Neural crest cell (in vitro differentiated cells): ENCODE results near the gene CDK3. TPM values are rescaled to one million over a fixed set of nuclear protein-coding genes. Genes with fewer than 3 reads are reported as not detected.
"Not testable (repeated sequence)": the region's sequence is repeated elsewhere in the genome, so short reads cannot be mapped to it uniquely, and the experiment has no call there.

Experiments used
- DNase-seq: peaks from one replicate; pipeline ENCODE4 v3.0.0; 2021; ENCODE audit warnings: low read depth, mixed read lengths, low spot score
- H3K27ac Mint-ChIP-seq: one replicate; pipeline ENCODE4 v1.8.0; 2021; ENCODE audit warnings: mild to moderate bottlenecking, mixed read lengths; ENCODE audit not compliant: unreplicated experiment
- H3K27me3 Mint-ChIP-seq: 2 replicates; pipeline ENCODE4 v1.8.0; 2021; ENCODE audit warnings: low read depth, mild to moderate bottlenecking, mixed read lengths
- H3K36me3 Mint-ChIP-seq: 2 replicates; pipeline ENCODE4 v1.8.0; 2021; ENCODE audit warnings: low read depth, mild to moderate bottlenecking, mixed read lengths
- H3K4me1 Mint-ChIP-seq: 2 replicates; pipeline ENCODE4 v1.8.0; 2021; ENCODE audit warnings: mixed read lengths
- H3K4me3 Mint-ChIP-seq: one replicate; pipeline ENCODE4 v1.8.0; 2021; ENCODE audit warnings: mild to moderate bottlenecking, mixed read lengths
- H3K9me3 Mint-ChIP-seq: 2 replicates; pipeline ENCODE4 v1.8.0; 2021; ENCODE audit warnings: mixed read lengths
- total RNA-seq: library from RNA; stranded (reverse); gene quantifications from 2 replicates; pipeline ENCODE4 v1.2.1, GENCODE V29; 2021
- TF ChIP-seq, protein P1 (sequence below): fragments of 200-600 bp; sonication (generic); conservative IDR thresholded peaks from 2 replicates; pipeline ENCODE4 v1.5.0; 2021; ENCODE audit warnings: antibody characterized with exemption, mild to moderate bottlenecking

The CDK3 gene
- total RNA-seq, 1 donor from 2014 or later: 7.9 TPM

DNA sequence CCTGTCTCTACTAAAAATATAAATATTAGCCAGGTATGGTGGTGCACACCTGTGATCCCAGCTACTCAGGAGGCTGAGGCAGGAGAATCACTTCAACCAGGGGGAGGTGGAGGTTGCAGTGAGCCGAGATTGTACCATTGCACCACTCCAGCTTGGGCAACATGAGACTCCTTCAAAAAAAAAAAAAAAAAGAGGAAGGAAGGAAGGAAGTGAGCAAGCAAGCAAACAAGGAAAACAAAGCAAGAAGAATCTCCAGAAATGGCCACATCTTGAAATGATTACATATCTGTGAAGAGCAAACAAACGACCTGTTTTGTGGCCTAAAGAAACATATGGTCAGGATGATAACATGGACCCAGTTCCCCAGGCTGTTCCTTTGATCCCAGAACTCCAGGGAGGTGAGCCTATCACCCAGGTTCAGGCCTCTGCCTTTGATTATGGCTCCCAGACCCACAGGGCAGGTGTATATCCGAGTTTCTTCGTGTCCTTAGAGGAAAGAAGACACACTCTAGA is 30.6 kb upstream of the CDK3 start:
- Mint-ChIP-seq H3K4me3 (no peak overlapping the region), H3K9me3 (no peaks in the 10 kb centered on the region), H3K4me1 (peaks cover 7% of the 10 kb centered on the region), H3K27me3 (no peaks in the 10 kb centered on the region), H3K36me3 (peaks cover 7% of the 10 kb centered on the region), H3K27ac (no peak overlapping the region)
- TF ChIP-seq, protein P1, sequence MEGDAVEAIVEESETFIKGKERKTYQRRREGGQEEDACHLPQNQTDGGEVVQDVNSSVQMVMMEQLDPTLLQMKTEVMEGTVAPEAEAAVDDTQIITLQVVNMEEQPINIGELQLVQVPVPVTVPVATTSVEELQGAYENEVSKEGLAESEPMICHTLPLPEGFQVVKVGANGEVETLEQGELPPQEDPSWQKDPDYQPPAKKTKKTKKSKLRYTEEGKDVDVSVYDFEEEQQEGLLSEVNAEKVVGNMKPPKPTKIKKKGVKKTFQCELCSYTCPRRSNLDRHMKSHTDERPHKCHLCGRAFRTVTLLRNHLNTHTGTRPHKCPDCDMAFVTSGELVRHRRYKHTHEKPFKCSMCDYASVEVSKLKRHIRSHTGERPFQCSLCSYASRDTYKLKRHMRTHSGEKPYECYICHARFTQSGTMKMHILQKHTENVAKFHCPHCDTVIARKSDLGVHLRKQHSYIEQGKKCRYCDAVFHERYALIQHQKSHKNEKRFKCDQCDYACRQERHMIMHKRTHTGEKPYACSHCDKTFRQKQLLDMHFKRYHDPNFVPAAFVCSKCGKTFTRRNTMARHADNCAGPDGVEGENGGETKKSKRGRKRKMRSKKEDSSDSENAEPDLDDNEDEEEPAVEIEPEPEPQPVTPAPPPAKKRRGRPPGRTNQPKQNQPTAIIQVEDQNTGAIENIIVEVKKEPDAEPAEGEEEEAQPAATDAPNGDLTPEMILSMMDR: no peak
- DNase-seq: no peak

DNA sequence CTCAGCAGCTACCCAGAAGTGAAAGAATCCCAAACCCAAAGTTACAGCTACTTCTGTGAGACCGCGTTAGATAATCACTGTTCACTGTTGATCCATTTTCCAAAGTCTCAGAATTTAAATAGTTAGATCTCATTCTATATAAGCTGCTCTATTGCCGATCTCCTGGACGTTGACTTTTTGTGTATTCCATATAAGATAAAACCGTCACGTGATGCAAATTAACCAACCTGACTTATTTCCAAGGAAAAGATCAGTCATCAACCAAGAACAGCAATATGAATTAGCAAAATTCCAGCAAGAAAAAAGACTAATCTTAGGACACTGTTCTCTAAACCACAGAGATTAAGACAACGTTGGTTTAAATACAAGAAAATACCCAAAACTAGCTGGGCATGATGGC is 30.0 kb upstream of the CDK3 start:
- no peak for DNase-seq
- Mint-ChIP-seq H3K36me3 (peaks cover 7% of the 10 kb centered on the region), H3K4me1 (peaks cover 9% of the 10 kb centered on the region), H3K27ac (no peak overlapping the region), H3K9me3 (no peaks in the 10 kb centered on the region), H3K4me3 (no peak overlapping the region), H3K27me3 (no peaks in the 10 kb centered on the region)
- TF ChIP-seq, protein P1: no peak

DNA sequence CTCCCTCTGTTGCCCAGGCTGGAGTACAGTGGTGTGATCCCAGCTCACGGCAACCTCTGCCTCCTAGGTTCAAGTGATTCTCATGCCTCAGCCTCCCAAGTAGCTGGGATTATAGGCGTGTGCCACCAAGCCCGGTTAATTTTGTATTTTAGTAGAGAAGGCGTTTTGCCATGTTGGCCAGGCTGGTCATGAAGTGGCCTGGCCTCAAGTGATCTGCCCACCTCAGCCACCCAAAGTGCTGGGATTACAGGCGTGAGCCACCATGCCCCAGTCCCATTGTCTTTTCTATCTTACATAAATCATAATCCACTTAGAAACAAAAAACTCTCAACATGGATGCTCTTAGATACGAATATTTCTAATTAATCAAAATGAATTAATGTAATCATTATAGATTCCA is 25.5 kb upstream of the CDK3 start:
- H3K27me3 Mint-ChIP-seq, H3K36me3 Mint-ChIP-seq, DNase-seq, H3K27ac Mint-ChIP-seq, H3K9me3 Mint-ChIP-seq: not testable (repeated sequence)
- Mint-ChIP-seq H3K4me1 (peaks cover 41% of the 10 kb centered on the region), H3K4me3 (peak overlapping the region; percentile 59)

DNA sequence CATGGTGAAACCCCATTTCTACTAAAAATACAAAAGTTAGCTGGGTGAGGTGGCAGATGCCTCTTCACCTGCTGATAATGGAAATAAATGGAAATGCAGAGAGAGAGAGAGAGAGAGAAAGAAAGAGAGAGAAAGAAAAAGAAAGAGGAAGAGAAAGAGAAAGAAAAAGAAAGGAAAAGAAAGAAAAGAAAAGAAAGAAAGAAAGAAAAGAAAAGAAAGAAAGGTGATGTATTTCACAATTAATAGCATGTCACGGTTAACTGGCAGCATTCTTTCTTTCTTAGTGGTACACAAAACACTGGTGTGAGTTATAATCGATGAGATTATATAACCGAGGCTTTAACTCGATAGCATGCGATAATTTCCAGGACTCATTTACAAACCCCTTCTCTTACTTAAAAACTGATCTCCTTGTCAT is 24.9 kb upstream of the CDK3 start:
- no peak for DNase-seq
- H3K27me3 Mint-ChIP-seq: no peaks in the 10 kb centered on the region
- peaks cover 47% of the 10 kb centered on the region for H3K4me1 Mint-ChIP-seq
- H3K27ac Mint-ChIP-seq: no peak overlapping the region
- TF ChIP-seq, protein P1: no peak
- peak overlapping the region; percentile 59 for H3K4me3 Mint-ChIP-seq
- H3K9me3 Mint-ChIP-seq: no peaks in the 10 kb centered on the region
- peaks cover 7% of the 10 kb centered on the region for H3K36me3 Mint-ChIP-seq

DNA sequence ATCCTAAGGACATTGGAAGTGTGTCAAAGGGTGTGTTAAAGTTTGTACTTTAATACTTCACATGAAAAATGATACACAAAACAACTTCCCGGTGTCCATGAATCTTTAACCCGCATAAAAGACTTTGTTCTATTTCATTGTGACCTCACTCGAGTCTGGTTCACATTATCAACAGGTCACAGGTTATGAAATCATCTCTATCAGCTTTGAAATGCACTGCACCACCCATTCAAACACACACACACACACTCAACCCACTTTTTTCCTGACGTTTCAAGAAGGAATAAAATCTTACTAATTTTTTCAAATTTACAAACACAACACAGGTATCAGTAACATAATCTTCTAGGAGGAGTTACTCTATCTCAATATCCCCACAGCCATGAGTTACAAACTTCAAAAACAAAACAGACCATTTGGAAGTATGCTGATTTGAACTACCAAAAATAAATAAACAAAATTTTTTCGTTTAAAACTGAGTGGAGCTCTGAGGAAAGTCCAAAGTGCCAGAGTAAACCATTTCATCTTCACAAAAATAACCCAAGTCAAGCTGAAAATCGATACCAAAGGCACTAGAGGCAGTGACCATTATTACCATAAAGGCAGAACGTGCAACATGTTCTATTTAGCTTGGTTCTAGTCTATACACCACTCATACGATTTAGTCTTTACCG is 24.3 kb upstream of the CDK3 start:
- Mint-ChIP-seq H3K36me3 (peaks cover 7% of the 10 kb centered on the region), H3K4me1 (peaks cover 50% of the 10 kb centered on the region), H3K9me3 (no peaks in the 10 kb centered on the region), H3K27me3 (no peaks in the 10 kb centered on the region), H3K4me3 (peak overlapping the region; percentile 76), H3K27ac (no peak overlapping the region)
- no peak for DNase-seq
- TF ChIP-seq, protein P1: no peak

DNA sequence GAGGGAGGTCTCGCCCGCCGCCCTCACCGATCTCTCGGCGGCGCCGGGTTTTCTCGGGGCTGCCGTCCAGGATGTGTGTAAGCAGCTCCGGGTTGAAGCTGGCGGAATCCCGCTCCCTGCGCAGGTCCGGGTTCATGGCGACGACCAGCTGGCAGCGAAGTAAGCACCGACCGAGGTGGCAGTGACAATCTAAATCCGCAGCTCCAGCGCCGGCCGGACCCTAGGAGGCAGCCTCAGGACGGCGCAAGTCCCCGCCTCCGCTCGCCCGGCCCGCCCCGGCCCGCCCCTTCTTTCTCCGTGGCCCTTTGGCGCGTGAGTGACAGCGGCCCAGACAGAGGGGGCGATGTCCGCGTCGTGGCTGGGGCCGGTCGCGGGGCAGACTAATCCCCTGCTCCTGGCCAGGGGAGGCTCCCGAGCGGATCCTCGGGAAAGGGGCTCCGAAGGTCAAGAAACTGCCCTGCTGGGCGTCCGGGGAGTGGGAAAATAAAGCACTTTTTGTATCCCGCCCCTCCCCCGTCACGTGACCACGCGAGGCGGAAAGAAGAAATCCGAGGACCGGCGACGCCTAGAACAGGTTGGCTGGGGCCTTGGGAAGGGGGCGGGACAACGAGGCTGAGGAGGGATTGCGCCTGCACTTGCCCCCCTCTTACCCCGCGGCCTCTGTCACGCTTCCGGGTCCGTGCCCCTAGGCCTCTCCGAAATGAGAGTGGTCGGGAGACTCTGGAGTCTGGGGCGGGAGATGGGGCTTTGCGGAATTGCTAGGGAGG is 21.5 kb upstream of the CDK3 start, which contains the start of the genes ACOX1 and TEN1:
Gene ACOX1 (minus strand): TSS at position 229 of the 767 bp plus-strand sequence. CDS start 93 bp downstream, at position 136.
Gene TEN1 (plus strand): TSS at position 303 of the 767 bp plus-strand sequence. CDS start 6,953 bp downstream, outside the sequence.
- Mint-ChIP-seq H3K4me3 (peak within 1 kb of the TSS; percentile 99), H3K27me3 (no peaks in the 10 kb centered on the region), H3K9me3 (no peaks in the 10 kb centered on the region), H3K4me1 (peaks cover 59% of the 10 kb centered on the region), H3K36me3 (no peaks in the 10 kb centered on the region), H3K27ac (peak within 1 kb of the TSS; percentile 99)
- TF ChIP-seq, protein P1: peak; percentile 54
- peak; percentile 94 for DNase-seq
